H1 (cell line): ENCODE data around the gene CLDN3. TPM values are rescaled to one million over a fixed set of nuclear protein-coding genes. Genes with fewer than 3 reads are reported as not detected.

Source experiments
- CTCF ChIA-PET: fragments of 300-600 bp; sonication (Branson Sonifier 250); formaldehyde crosslinking; loops from one replicate; lab custom pipeline; 2021; ENCODE audit not compliant: partially characterized antibody; lab: Charles Lee
- POLR2A ChIA-PET: fragments of 300-600 bp; sonication (Branson Sonifier 250); formaldehyde crosslinking; loops from one replicate; lab custom pipeline; 2021; ENCODE audit warnings: inconsistent platforms; ENCODE audit not compliant: partially characterized antibody; lab: Charles Lee
- DNase-seq, 2 experiments: peaks; one replicate each; pipeline versions ENCODE4 v3.0.0 to v3.0.0-alpha.2; 2010 to 2022; ENCODE audit warnings: low spot score in 2 of 2, low read depth in 1 of 2, mixed read lengths in 1 of 2
- FAIRE-seq: peaks from 2 replicates; lab custom pipeline; 2011; peaks lifted over from hg19 to GRCh38; lab: Jason Lieb, UNC
- H2AFZ ChIP-seq: 2 replicates; pipeline ENCODE4 v1.8.1; 2012; ENCODE audit warnings: low read length, inconsistent platforms
- H2AK5ac ChIP-seq: 2 replicates; pipeline ENCODE4 v1.6.1; 2013; ENCODE audit warnings: low read depth, low read length
- H2BK120ac ChIP-seq: replicated peaks from 2 replicates; pipeline ENCODE3; 2013; ENCODE audit warnings: low read depth, low read length, inconsistent platforms
- H2BK12ac ChIP-seq: 2 replicates; pipeline ENCODE4 v1.6.1; 2013; ENCODE audit warnings: low read depth, low read length
- H2BK15ac ChIP-seq: 2 replicates; pipeline ENCODE4 v1.6.1; 2013; ENCODE audit warnings: low read length
- H2BK20ac ChIP-seq: 2 replicates; pipeline ENCODE4 v1.6.1; 2013; ENCODE audit warnings: low read length
- H2BK5ac ChIP-seq: 2 replicates; pipeline ENCODE4 v1.6.1; 2013; ENCODE audit warnings: low read depth, low read length
- H3K14ac ChIP-seq: 2 replicates; pipeline ENCODE4 v1.6.1; 2013; ENCODE audit warnings: inconsistent platforms; ENCODE audit not compliant: insufficient read length
- H3K18ac ChIP-seq: 2 replicates; pipeline ENCODE4 v1.6.1; 2013; ENCODE audit warnings: low read length; ENCODE audit errors: extremely low read depth
- H3K23ac ChIP-seq: 2 replicates; pipeline ENCODE4 v1.6.1; 2013; ENCODE audit warnings: inconsistent platforms; ENCODE audit not compliant: insufficient read length
- H3K23me2 ChIP-seq: 2 replicates; pipeline ENCODE4 v1.6.1; 2013; ENCODE audit warnings: low read depth, low read length
- H3K27ac ChIP-seq: 2 replicates; pipeline ENCODE4 v1.6.1; 2011; ENCODE audit warnings: low read depth, low read length, inconsistent platforms
- H3K27me3 ChIP-seq, 4 experiments: replicated peaks in 1 of 4; 1 replicate in 1 of 4; 2 replicates in 3 of 4; pipeline versions ENCODE4 v1.6.1 to v1.8.1; 2011 to 2013; ENCODE audit warnings: low read length in 3 of 4, mild to moderate bottlenecking in 3 of 4, inconsistent platforms in 2 of 4, mixed read lengths in 2 of 4, moderate library complexity in 1 of 4; ENCODE audit not compliant: control insufficient read depth in 3 of 4, insufficient read depth in 3 of 4; ENCODE audit errors: extremely low read depth in 1 of 4
- H3K36me3 ChIP-seq, 4 experiments: 2 replicates each; pipeline versions ENCODE4 v1.6.1 to v1.8.1; 2011 to 2013; ENCODE audit warnings: mild to moderate bottlenecking in 4 of 4, low read length in 3 of 4, moderate library complexity in 2 of 4, control low read depth in 1 of 4, inconsistent platforms in 1 of 4; ENCODE audit not compliant: insufficient read depth in 4 of 4, control insufficient read depth in 2 of 4
- H3K4ac ChIP-seq: replicated peaks from 2 replicates; pipeline ENCODE3; 2013; ENCODE audit warnings: low read length, low read depth, mixed read lengths, inconsistent platforms; ENCODE audit not compliant: insufficient read length
- H3K4me1 ChIP-seq, 4 experiments: replicated peaks in 1 of 4; 1 replicate in 1 of 4; 2 replicates in 3 of 4; pipeline versions ENCODE4 v1.6.1 to v1.8.1; 2011 to 2013; ENCODE audit warnings: low read length in 3 of 4, inconsistent platforms in 2 of 4, mixed read lengths in 1 of 4; ENCODE audit not compliant: insufficient read depth in 4 of 4, control insufficient read depth in 3 of 4
- H3K4me2 ChIP-seq, 2 experiments: 2 replicates each; pipeline versions ENCODE4 v1.6.1 to v1.8.1; 2011 to 2013; ENCODE audit warnings: low read depth in 2 of 2, low read length in 2 of 2, control low read depth in 1 of 2, inconsistent platforms in 1 of 2, mild to moderate bottlenecking in 1 of 2; ENCODE audit not compliant: insufficient read depth in 1 of 2
- H3K4me3 ChIP-seq, 4 experiments: fragments of 200-600, 300-600 bp in 1 of 4; sonication (generic), shearing (Covaris generic), sonication (Bioruptor Twin) in 1 of 4; 2 replicates each; pipeline versions ENCODE4 v1.5.1 to v1.8.1; 2011 to 2016; ENCODE audit warnings: low read length in 4 of 4, low read depth in 3 of 4, control low read depth in 2 of 4, inconsistent platforms in 2 of 4, mild to moderate bottlenecking in 2 of 4, mixed read lengths in 1 of 4, moderate library complexity in 1 of 4; ENCODE audit not compliant: insufficient read depth in 2 of 4; ENCODE audit errors: extremely low read depth in 1 of 4
- H3K56ac ChIP-seq: replicated peaks from 2 replicates; pipeline ENCODE3; 2013; ENCODE audit warnings: low read depth, mild to moderate bottlenecking, mixed read lengths, low read length, inconsistent platforms; ENCODE audit not compliant: insufficient read length
- H3K79me1 ChIP-seq: 2 replicates; pipeline ENCODE4 v1.6.1; 2013; ENCODE audit warnings: low read depth, low read length, control low read depth
- H3K79me2 ChIP-seq, 2 experiments: 2 replicates each; pipeline versions ENCODE4 v1.6.1 to v1.8.1; 2012 to 2013; ENCODE audit warnings: low read length in 2 of 2, mild to moderate bottlenecking in 2 of 2, inconsistent platforms in 1 of 2; ENCODE audit not compliant: insufficient read depth in 2 of 2, control insufficient read depth in 1 of 2
- H3K9ac ChIP-seq, 4 experiments: replicated peaks in 1 of 4; 1 replicate in 1 of 4; 2 replicates in 3 of 4; pipeline versions ENCODE4 v1.6.1 to v1.8.1; 2011 to 2013; ENCODE audit warnings: low read depth in 3 of 4, low read length in 3 of 4, control low read depth in 2 of 4, mild to moderate bottlenecking in 2 of 4, moderate library complexity in 2 of 4, inconsistent platforms in 1 of 4; ENCODE audit errors: extremely low read depth in 1 of 4
- H3K9me3 ChIP-seq, 2 experiments: 2 replicates each; pipeline versions ENCODE4 v1.6.1 to v1.8.1; 2012 to 2013; ENCODE audit warnings: mild to moderate bottlenecking in 2 of 2, moderate library complexity in 2 of 2, control low read depth in 1 of 2, inconsistent platforms in 1 of 2, low read depth in 1 of 2, low read length in 1 of 2, mixed read lengths in 1 of 2; ENCODE audit not compliant: insufficient read depth in 2 of 2
- H4K20me1 ChIP-seq, 2 experiments: replicated peaks in 1 of 2; 2 replicates each; pipeline versions ENCODE3 to v1.8.1; 2011 to 2013; ENCODE audit warnings: inconsistent platforms in 2 of 2, low read length in 2 of 2, mild to moderate bottlenecking in 1 of 2; ENCODE audit not compliant: insufficient read depth in 2 of 2, control insufficient read depth in 1 of 2
- H4K5ac ChIP-seq: 2 replicates; pipeline ENCODE4 v1.6.1; 2013; ENCODE audit warnings: low read length, low read depth, mixed read lengths, inconsistent platforms; ENCODE audit not compliant: insufficient read length
- H4K8ac ChIP-seq: 2 replicates; pipeline ENCODE4 v1.8.0; 2013; ENCODE audit warnings: mild to moderate bottlenecking, moderate library complexity, low read length, inconsistent platforms; ENCODE audit not compliant: insufficient read depth; ENCODE audit errors: extremely low read depth
- H4K91ac ChIP-seq: replicated peaks from 2 replicates; pipeline ENCODE3; 2013; ENCODE audit warnings: low read length, mixed read lengths, inconsistent platforms; ENCODE audit not compliant: insufficient read length
- CEBPB ChIP-seq: IDR thresholded peaks from 2 replicates; pipeline ENCODE4 v1.6.1; 2012; ENCODE audit warnings: low read depth, low read length
- EZH2 ChIP-seq: fragments of 200-600 bp; sonication (generic); IDR thresholded peaks from 2 replicates; pipeline ENCODE4 v1.7.1; 2012; ENCODE audit warnings: low read depth, mild to moderate bottlenecking, moderate library complexity, low read length, inconsistent platforms; ENCODE audit not compliant: severe bottlenecking
- POLR2A ChIP-seq, 2 experiments: IDR thresholded peaks; 1 replicate in 1 of 2; 2 replicates in 1 of 2; pipeline ENCODE4 v1.6.1; 2011; ENCODE audit warnings: low read depth in 2 of 2, low read length in 2 of 2, mild to moderate bottlenecking in 2 of 2; ENCODE audit errors: control extremely low read depth in 1 of 2
- SP4 ChIP-seq: IDR thresholded peaks from 2 replicates; pipeline ENCODE4 v1.6.1; 2012; ENCODE audit warnings: low read length, inconsistent platforms
- TBP ChIP-seq: IDR thresholded peaks from 2 replicates; pipeline ENCODE4 v1.6.1; 2011; ENCODE audit warnings: low read depth, low read length, improper control_type of control experiment
- WGBS, 2 experiments: shearing (Covaris generic) in 1 of 2; methylation state at CpG; one replicate each; pipeline versions ENCODE4 v1.1.6 to v1.1.7; 2013 to 2015; ENCODE audit warnings: low lambda C conversion rate in 2 of 2, mixed read lengths in 2 of 2, inconsistent platforms in 1 of 2, low coverage in 1 of 2, missing lambda C conversion rate in 1 of 2; ENCODE audit not compliant: insufficient replicate concordance in 2 of 2, insufficient coverage in 1 of 2, insufficient read length in 1 of 2; ENCODE audit errors: extremely low coverage in 1 of 2, missing lambda C conversion rate in 1 of 2; 5-methylcytosine and 5-hydroxymethylcytosine counted together
- polyA plus RNA-seq, 7 experiments: library from polyadenylated mRNA; depleted of rRNA in 3 of 7; stranded (reverse) in 5 of 7; unstranded in 2 of 7; fragments of >200 nt in 5 of 7; fragments of 200-250 nt in 2 of 7; gene quantifications; 1 replicate in 5 of 7; 2 replicates in 1 of 7; 4 replicates in 1 of 7; pipeline versions ENCODE4 v1.2.1 to v1.2.3, GENCODE V29; 2011 to 2013; ENCODE audit warnings: missing spikeins in 2 of 7, mixed read lengths in 2 of 7
- total RNA-seq: library from RNA; stranded (reverse); fragmentation: NEBNext Ultra II Directional; extraction: Animal tissue kit (Norgen Biotek cat#: 25700); gene quantifications from 2 replicates; pipeline ENCODE4 v1.2.1, GENCODE V29; 2021

CLDN3 gene
- total and polyA plus RNA-seq, 2 of the 8 experiments (the other 6 are each of a cell fraction or from before 2014, with no cell fraction given), result 19.1 to 65.2 TPM

GRCh38 chr7:73761854-73762658, 8.0 kb downstream of the CLDN3 start:
- Histone ChIP-seq H4K20me1 (no peaks in the 10 kb centered on the region), H3K4ac (peak overlapping the region; percentile 10), H3K4me1 (peaks cover 0 to 8% (median 3%) of the 10 kb centered on the region in 4 experiments; a peak in 4 of 7 replicates), H3K56ac (no peak overlapping the region), H2BK15ac (no peak overlapping the region; the same call in 1 of the 2 replicates), H3K4me2 (peak overlapping the region; percentile 42 to 46; a peak in 1 of 4 replicates), H3K18ac (peak overlapping the region; percentile 90), H4K5ac (peak overlapping the region; percentile 19), H2BK12ac (peak overlapping the region; percentile 95; the same call in 1 of the 2 replicates), H3K9me3 (no peaks in the 10 kb centered on the region), H4K91ac (no peak overlapping the region), H3K79me1 (no peaks in the 10 kb centered on the region), H2AK5ac (0 out of 2 replicates have a peak overlapping the region, but pooled peaks have one; percentile 28), H4K8ac (no peak overlapping the region), H3K23ac (no peak overlapping the region), H3K79me2 (no peaks in the 10 kb centered on the region), H2BK120ac (no peak overlapping the region), H2BK20ac (peak overlapping the region; percentile 96; the same call in 1 of the 2 replicates), H2BK5ac (no peak overlapping the region), H3K14ac (no peak overlapping the region), H3K27ac (no peak overlapping the region), H3K23me2 (no peaks in the 10 kb centered on the region), H2AFZ (peak overlapping the region; percentile 88; the same call in 1 of the 2 replicates), H3K4me3 (no peak overlapping the region; a peak in 1 of 8 replicates), H3K36me3 (no peaks in the 10 kb centered on the region), H3K9ac (no peak overlapping the region; a peak in 1 of 7 replicates), H3K27me3 (no peaks in the 10 kb centered on the region; a peak in 1 of 7 replicates)
- WGBS, 2 experiments, result 57% methylated on average over 7 of the region's 8 CpGs; no CpG with 5 or more reads in 1 of the 2 experiments
- ChIA-PET POLR2A (interaction anchor here (1.2 kb wide), 2 partner anchors 19 to 23 kb away, joined by 6 to 7 read pairs; partner anchors contain the start of gene ABHD11), CTCF (interaction anchor here (1.5 kb wide), 1 partner anchor 93 kb away, joined by 4 read pairs; no protein-coding TSS in a partner anchor)
- DNase-seq (peak in 1 of 2 experiments; percentile 56), FAIRE-seq (no peak)
- TF ChIP-seq TBP (peak; percentile 43; the same call in 1 of the 2 replicates), POLR2A (IDR thresholded peaks at IDR 0.05; ENCODE audit: control extremely low read depth in 1 of 2, low read depth in 2 of 2, low read length in 2 of 2) (peak in 1 of 2 experiments; percentile 41; a peak in 2 of 3 replicates), EZH2 (no peak), CEBPB (no peak), SP4 (no peak)
- TF ChIP-seq, all 59 proteins: peak for 2
